Measurements from ENCODE around the gene FGFBP1.
A peak's percentile ranks its signal among the peaks of the same experiment; 100 is the strongest.

FGFBP1 gene

GRCh38 chr4:15971068-15971801 lies 32.7 kb upstream of the FGFBP1 start:
- H3K4me3 ChIP-seq (replicated peaks; ENCODE audit: low read depth, low read length) = no peak overlapping the region
- no peak for DNase-seq (ENCODE audit: extremely low read depth, low read depth)
- TF ChIP-seq CTCF (IDR thresholded peaks at IDR 0.05; ENCODE audit: low read depth, low read length, missing control alignments) = no peak

- no peak for TF ChIP-seq CTCF (IDR thresholded peaks at IDR 0.05; ENCODE audit: low read depth, low read length, missing control alignments)
- DNase-seq (ENCODE audit: extremely low read depth, low read depth) = no peak
- no peak overlapping the region for H3K4me3 ChIP-seq (replicated peaks; ENCODE audit: low read depth, low read length)
These were observed 30.2 kb upstream of the FGFBP1 start for GRCh38 chr4:15968551-15969300.

GRCh38 chr4:15965325-15965724 lies 26.8 kb upstream of the FGFBP1 start:
- no peak for DNase-seq (ENCODE audit: extremely low read depth, low read depth)
- no peak overlapping the region for H3K4me3 ChIP-seq (replicated peaks; ENCODE audit: low read depth, low read length)
- TF ChIP-seq CTCF (IDR thresholded peaks at IDR 0.05; ENCODE audit: low read depth, low read length, missing control alignments) = no peak

GRCh38 chr4:15964159-15964558 lies 25.6 kb upstream of the FGFBP1 start:
- no peak overlapping the region for H3K4me3 ChIP-seq (replicated peaks; ENCODE audit: low read depth, low read length)
- no peak for TF ChIP-seq CTCF (IDR thresholded peaks at IDR 0.05; ENCODE audit: low read depth, low read length, missing control alignments)
- no peak for DNase-seq (ENCODE audit: extremely low read depth, low read depth)

- no peak for DNase-seq (ENCODE audit: extremely low read depth, low read depth)
These were observed 25.0 kb upstream of the FGFBP1 start for GRCh38 chr4:15963576-15963975.

GRCh38 chr4:15963001-15963451 lies 24.5 kb upstream of the FGFBP1 start, which contains the start of gene FGFBP2:
TSS of gene FGFBP2 (minus strand) at chr4:15963175. CDS start at chr4:15963129, 46 bp downstream.
- H3K4me3 ChIP-seq (replicated peaks; ENCODE audit: low read depth, low read length) = no peak within 1 kb of the TSS
- TF ChIP-seq CTCF (IDR thresholded peaks at IDR 0.05; ENCODE audit: low read depth, low read length, missing control alignments) = peak; percentile 77
- DNase-seq (ENCODE audit: extremely low read depth, low read depth) = peak; percentile 20

More at GRCh38 chr4:15963576-15963975, 25.0 kb upstream of the FGFBP1 start:
- no peak for TF ChIP-seq CTCF (IDR thresholded peaks at IDR 0.05; ENCODE audit: low read depth, low read length, missing control alignments)
- no peak overlapping the region for H3K4me3 ChIP-seq (replicated peaks; ENCODE audit: low read depth, low read length)
